AG04450 (cell line): ENCODE results near the gene PRL. TPM values are rescaled to one million over a fixed set of nuclear protein-coding genes. Genes with fewer than 3 reads are reported as not detected.

Experiments used
- CTCF ChIA-PET: fragments of 300-600, 350-600 bp; formaldehyde crosslinking; extraction: SDS; loops from one replicate; lab custom pipeline; 2022; ENCODE audit warnings: antibody characterized with exemption, inconsistent platforms; lab: Charles Lee
- POLR2A ChIA-PET: fragments of 350-600 bp; formaldehyde crosslinking; extraction: SDS; loops from one replicate; lab custom pipeline; 2021; ENCODE audit warnings: antibody characterized with exemption, inconsistent platforms; lab: Yijun Ruan, JAX
- DNase-seq: peaks from one replicate; pipeline ENCODE4 v3.0.0-alpha.2; 2011; ENCODE audit warnings: low read depth, low spot score
- H3K27ac ChIP-seq: one replicate; pipeline ENCODE4 v1.5.1; 2012; ENCODE audit warnings: low read depth, low read length, control low read depth
- H3K27me3 ChIP-seq: one replicate; pipeline ENCODE4 v1.6.0; 2012; ENCODE audit warnings: low read length; ENCODE audit not compliant: control insufficient read depth, insufficient read depth
- H3K4me3 ChIP-seq: 2 replicates; pipeline ENCODE4 v1.5.1; 2011; ENCODE audit warnings: mild to moderate bottlenecking, low read depth, low read length, control low read depth
- H3K9me3 ChIP-seq: 2 replicates; pipeline ENCODE4 v1.5.1; 2012; ENCODE audit warnings: low read length; ENCODE audit not compliant: control insufficient read depth, insufficient read depth
- CTCF ChIP-seq: IDR thresholded peaks from 2 replicates; pipeline ENCODE4 v1.5.1; 2011; ENCODE audit warnings: low read depth, low read length, control low read depth, inconsistent platforms
- polyA plus RNA-seq: library from polyadenylated mRNA; depleted of rRNA; stranded (reverse); fragments of >200 nt; gene quantifications from 2 replicates; pipeline ENCODE4 v1.2.3, GENCODE V29; 2011

PRL gene
- polyA plus RNA-seq, 1 experiment, result not detected

GRCh38 chr6:22313796-22314195 lies 17.0 kb upstream of the PRL start:
- Histone ChIP-seq H3K4me3 (no peak overlapping the region), H3K9me3 (peaks cover 20% of the 10 kb centered on the region), H3K27me3 (no peaks in the 10 kb centered on the region), H3K27ac (no peak overlapping the region)
- ChIA-PET POLR2A (no interaction called here), CTCF (no interaction called here)
- DNase-seq, result no peak
- no peak for TF ChIP-seq CTCF

GRCh38 chr6:22308939-22309338 lies 12.1 kb upstream of the PRL start:
- DNase-seq, result no peak
- CTCF ChIA-PET, result no interaction called here
- POLR2A ChIA-PET, result no interaction called here
- H3K27ac ChIP-seq, result no peak overlapping the region
- TF ChIP-seq CTCF, result no peak
- H3K9me3 ChIP-seq, result peaks cover 14% of the 10 kb centered on the region
- H3K27me3 ChIP-seq, result no peaks in the 10 kb centered on the region
- no peak overlapping the region for H3K4me3 ChIP-seq

- Histone ChIP-seq H3K27me3 (no peaks in the 10 kb centered on the region), H3K4me3 (no peak overlapping the region), H3K27ac (no peak overlapping the region), H3K9me3 (peaks cover 4% of the 10 kb centered on the region; the same call in 1 of the 2 replicates)
- ChIA-PET CTCF (no interaction called here), POLR2A (no interaction called here)
- no peak for TF ChIP-seq CTCF
- DNase-seq, result no peak
Observed at GRCh38 chr6:22306741-22307466, 10.1 kb upstream of the PRL start.

GRCh38 chr6:22302838-22303237 lies 6.0 kb upstream of the PRL start:
- DNase-seq, result no peak
- ChIA-PET CTCF (no interaction called here), POLR2A (no interaction called here)
- Histone ChIP-seq H3K27me3 (no peaks in the 10 kb centered on the region), H3K4me3 (no peak overlapping the region), H3K9me3 (no peaks in the 10 kb centered on the region), H3K27ac (no peak overlapping the region)
- TF ChIP-seq CTCF, result no peak

- TF ChIP-seq CTCF, result no peak
- Histone ChIP-seq H3K9me3 (no peaks in the 10 kb centered on the region), H3K27me3 (no peaks in the 10 kb centered on the region), H3K4me3 (no peak overlapping the region), H3K27ac (no peak overlapping the region)
- DNase-seq, result no peak
- ChIA-PET CTCF (no interaction called here), POLR2A (no interaction called here)
Observed at GRCh38 chr6:22300273-22300998, 3.6 kb upstream of the PRL start.
